ENCODE data around the gene LRIT2. TPM values are rescaled to one million over a fixed set of nuclear protein-coding genes. Genes with fewer than 3 reads are reported as not detected.

LRIT2 gene
- total RNA-seq, 2 experiments from 2014 or later = not detected

Other genes starting within 250 kb of the LRIT2 start
- gene GHITM, start 86.0 kb downstream of the LRIT2 start, total RNA-seq = 100 to 1,000 TPM; 110 to 145 TPM
- not detected for gene GPR15LG, start 51.7 kb downstream of the LRIT2 start, total RNA-seq
- gene CDHR1, start 31.0 kb downstream of the LRIT2 start, total RNA-seq = 1 to 10 TPM in 1 of 2 experiments, under 1 TPM in 1; 0.37 to 1.6 TPM
- gene LRIT1, start 16.0 kb upstream of the LRIT2 start, total RNA-seq = not detected
- not detected for gene RGR, start 19.5 kb upstream of the LRIT2 start, total RNA-seq
- 10 to 100 TPM; 52.7 to 80.3 TPM for gene CCSER2, start 103.0 kb upstream of the LRIT2 start, total RNA-seq